Stimulated activated naive CD8-positive, alpha-beta T cell treated with anti-CD3 and anti-CD28 coated beads, Interleukin-15, Interleukin-2, amounts not matched to agents 100 U/mL and 50 U/mL, for 24 hours (primary cell): ENCODE measurements around the gene CD74.

Source experiments
- ATAC-seq: fragments of 150-1000 bp; cut with Tn5 transposase; one replicate; pipeline ENCODE4 v1.10.0; 2021
- DNase-seq: peaks from one replicate; pipeline ENCODE4 v3.0.0; 2021

The CD74 gene

DNA sequence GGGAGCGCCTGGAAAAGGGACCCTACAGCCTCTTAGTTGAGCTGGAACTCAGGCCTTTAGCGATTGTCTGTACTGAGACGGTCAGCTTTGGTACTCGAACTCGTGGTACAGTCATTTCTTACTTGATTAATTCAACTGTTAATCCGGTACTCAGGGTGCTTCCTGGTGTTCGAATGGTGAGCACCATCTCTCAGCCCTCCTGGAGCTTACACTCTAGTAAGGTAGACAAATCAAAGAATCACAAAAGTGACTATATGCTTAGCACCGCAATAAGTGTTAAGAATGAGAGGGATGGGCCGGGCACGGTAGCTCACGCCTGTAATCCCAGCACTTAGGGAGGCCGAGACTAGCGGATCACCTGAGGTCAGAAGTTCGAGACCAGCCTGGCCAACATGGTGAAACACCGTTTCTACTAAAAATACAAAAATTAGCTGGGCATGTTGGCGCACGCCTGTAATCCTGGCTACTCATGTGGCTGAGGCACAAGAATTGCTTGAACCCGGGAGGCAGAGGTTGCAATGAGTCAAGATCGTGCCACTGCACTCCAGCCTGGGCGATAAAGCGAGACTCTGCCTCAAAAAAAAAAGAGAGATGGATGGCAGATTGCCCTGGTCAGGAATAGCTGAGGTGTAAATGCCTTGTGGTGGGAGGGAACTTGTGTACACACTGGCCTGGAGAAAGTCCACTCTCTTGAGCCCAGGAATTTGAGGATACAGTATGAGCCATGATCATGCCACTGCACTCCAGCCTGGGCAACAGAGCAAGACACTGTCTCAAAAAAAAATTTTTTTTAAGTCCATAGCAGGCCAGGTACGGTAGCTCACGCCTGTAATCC is 54.2 kb downstream of the CD74 start:
- ATAC-seq (no peak), DNase-seq (no peak)

DNA sequence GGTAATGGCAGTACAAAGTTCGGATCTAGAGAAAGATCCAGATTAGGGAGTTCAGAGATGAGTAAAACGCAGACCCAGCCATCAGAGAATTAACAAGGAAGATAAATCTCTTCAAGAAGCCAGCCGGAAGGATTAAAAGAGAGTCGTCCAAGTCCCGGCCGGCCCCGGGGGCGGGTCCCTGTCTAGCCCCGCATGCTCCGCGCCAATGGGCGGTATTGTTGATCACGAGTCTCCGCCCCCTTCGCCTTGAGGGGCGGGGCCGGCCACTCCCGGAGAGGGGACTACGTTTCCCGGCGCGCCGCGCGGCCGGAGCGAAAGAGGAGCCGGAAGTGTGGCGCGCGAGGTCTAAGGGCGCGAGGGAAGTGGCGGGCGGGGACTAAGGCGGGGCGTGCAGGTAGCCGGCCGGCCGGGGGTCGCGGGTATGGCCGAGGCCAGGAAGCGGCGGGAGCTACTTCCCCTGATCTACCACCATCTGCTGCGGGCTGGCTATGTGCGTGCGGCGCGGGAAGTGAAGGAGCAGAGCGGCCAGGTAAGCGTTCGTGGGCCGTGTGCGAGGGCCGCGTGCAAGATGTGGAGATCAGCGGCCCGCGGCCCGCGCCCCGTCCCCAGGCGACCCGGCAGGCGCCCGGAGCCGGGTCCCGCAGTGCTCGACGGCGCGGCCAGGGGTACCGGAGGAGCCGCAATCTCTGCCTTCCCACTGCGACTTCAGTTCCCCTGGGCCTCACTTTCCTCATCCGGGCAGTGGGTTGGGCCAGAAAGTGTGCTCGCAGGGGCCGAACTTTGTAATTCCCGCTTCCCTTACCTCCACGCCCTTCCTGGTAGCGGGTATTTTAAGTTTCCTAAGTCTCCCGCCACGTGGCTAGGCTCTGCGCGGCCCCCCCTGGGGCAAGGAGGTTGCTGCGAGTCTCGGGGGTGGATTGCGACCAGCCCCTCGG is 55.1 kb downstream of the CD74 start, which contains the start of gene TCOF1:
TSS of gene TCOF1 (plus strand) at position 372 of the 935 bp plus-strand sequence. CDS start at position 422, 50 bp downstream.
- ATAC-seq (peak; percentile 97), DNase-seq (peak; percentile 99)

DNA sequence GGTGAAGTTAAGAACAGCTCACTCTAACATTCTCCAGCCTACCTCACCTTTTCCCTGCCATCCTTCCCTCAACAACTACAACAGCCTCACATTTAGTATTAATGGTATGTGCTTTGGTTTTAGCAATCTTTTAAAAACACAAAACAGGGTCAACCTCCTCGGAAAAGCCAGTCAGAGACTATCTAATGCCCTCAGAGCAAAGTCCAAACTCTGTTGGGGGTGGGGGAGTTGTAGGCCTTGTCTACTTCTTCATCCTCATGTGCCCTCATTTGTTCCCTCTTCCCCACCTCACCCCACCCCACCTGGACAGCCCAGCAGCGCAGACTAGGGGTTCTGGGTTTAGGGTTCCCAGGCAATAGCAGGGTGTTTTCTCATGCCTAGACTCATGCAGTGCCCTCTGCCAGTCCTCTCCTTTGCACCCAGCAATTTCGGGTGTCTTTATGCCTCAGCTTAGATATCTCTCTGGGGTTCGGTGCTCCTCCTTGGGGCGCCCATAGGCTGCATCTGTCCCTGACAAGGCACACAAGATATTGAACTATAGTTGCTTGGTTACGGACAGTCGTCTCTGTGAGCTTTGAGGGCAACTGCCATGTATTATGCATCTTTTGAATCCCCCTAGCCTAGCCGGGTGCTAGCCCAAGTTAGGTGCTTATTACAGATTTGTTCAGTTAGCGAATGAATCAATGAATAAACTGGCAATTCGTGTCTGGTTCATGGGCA is 56.0 kb downstream of the CD74 start:
- DNase-seq (no peak), ATAC-seq (no peak)

DNA sequence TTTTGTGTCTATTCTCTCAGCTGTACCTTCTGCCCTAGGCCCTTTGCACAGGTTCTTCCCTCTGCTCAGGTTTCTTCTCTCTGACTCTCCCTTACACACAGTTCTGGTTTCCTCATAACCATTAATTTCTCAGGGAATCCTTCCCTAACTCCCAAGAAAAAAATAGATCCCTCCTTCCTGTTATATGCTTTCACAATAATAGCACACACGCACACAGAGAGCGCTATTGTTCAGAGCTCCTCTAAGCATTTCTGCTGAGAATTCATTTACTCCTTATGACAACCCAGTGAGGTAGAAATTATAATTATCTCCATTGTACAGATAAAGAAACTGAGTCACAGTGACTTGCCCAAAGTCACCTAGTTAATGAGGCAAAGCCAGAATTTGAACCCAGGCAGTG is 56.9 kb downstream of the CD74 start:
- DNase-seq, result no peak
- no peak for ATAC-seq

DNA sequence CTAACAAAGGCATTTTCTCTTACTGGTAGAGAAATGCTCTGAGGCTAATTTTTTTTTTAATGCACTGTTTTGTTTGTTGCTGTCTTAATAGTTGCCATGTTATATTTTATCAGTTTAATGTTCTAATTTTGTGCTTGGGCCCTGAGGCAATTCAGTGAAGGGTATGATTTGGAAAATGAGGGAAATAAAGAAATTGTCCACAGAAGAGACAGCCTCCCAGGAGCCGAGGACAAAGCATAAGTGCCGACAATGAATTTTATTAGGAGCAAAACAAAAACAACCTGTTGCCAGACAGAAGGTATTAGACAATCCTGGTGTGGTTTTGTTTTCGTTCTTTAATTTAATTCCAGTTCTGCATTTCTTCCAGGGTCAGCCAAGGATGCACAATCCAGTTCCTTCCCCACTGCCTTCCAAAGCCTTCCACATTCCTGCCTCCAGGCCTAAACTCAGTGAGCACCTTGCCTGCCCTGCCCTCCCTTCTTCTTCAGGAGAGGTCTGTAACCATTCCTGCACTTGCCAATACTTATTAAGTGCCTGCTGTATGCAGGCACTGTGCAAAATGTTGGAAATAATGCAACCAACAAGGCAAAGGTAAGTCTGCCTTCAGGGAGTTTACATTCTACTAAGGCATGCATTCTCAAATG is 59.6 kb downstream of the CD74 start:
- DNase-seq (no peak), ATAC-seq (no peak)

DNA sequence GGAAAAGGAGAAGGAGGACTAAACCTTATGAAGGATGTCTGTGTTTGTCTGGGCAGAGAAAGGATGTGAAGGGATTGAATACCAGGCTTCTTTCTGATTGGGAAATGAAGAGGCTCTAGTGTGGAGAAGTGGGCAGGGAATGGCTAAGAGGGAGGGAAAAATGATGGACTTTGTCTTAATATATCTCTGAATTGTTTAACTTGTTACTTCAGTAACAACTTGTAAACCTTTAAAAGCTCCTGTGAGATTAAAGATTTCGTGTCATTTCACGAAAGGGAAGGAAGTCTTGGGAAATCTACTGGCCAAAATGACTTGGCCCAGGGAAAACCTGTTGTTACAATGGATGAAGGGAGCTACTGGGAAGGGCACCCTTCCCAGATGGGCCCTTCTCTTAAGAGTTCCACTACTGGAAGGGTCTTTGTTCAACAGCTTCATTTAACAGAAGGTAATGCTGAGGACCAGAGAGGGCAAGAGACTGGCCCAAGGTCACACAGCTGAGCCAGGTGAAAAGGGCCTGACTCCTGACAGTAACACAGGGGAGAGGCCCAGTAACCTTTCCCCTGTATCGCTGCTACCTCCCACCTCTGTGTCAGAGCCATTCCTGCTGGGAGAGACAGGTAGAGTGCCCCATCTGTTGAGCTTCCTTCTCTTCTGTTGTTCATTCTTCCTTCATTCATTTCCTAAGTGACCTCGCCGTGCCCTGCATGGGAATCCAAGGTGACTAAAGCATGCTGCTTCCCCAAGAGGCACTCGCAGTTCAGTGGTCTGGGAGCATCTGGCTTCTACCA is 60.3 kb downstream of the CD74 start:
- no peak for DNase-seq
- no peak for ATAC-seq
